ENCODE measurements around the gene KCND3.

The KCND3 gene

DNA sequence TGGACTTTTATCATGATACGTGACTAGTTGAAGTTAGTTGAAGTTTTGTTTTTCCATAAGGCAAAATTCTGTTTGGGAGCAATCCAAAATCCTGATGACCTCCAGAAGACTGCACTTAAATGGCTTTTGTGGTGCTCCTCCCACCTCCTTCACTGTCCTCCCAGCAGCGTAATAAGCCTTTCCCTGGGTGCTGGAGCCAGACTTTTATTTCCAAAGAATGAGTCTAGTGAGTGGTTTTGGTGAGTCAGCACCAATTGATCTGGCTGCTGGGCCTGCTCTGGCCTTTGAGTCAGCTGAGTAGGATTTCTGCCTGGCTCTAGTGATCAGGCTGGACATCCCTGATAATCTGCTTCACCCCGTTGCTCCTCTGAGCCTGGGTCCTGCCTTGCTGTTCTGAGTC is 21.7 kb upstream of the KCND3 start:
- H3K9me3 ChIP-seq (ENCODE audit: control insufficient read depth in 1 of 2, low read length in 2 of 2) = no peaks in the 10 kb centered on the region
- H3K36me3 ChIP-seq (ENCODE audit: control insufficient read depth in 1 of 2, insufficient read depth in 2 of 2, low read length in 2 of 2) = no peaks in the 10 kb centered on the region
- H3K4me3 ChIP-seq (ENCODE audit: low read depth in 1 of 2, low read length in 2 of 2) = no peak overlapping the region
- H3K9ac ChIP-seq (ENCODE audit: low read depth in 1 of 2, low read length in 2 of 2) = no peak overlapping the region
- H3K27ac ChIP-seq (ENCODE audit: low read depth, low read length) = no peak overlapping the region
- H3K27me3 ChIP-seq (ENCODE audit: control insufficient read depth in 1 of 2, insufficient read depth in 2 of 2, low read length in 2 of 2) = no peaks in the 10 kb centered on the region
- H3K4me1 ChIP-seq (ENCODE audit: control insufficient read depth in 1 of 2, insufficient read depth in 2 of 2, low read length in 2 of 2) = no peaks in the 10 kb centered on the region

DNA sequence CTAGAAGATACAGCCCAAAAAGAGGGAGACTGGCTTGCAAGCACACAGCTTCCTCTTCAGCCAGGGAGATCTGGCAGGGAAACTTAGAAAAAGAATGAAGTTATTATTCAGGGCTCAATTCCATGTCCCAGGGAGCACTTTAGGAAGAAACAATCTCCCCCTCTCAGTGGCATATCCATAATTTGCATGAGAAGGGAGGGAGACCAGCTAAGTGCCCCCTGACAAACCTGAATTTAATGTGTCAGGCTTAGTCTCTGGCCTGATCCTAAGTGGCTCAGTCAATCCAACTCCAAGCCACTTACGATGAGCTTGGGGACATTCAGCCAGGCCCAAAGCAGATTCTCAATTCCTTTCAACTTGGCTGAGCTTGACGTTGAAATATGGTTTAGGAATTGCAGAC is 17.7 kb upstream of the KCND3 start:
- Histone ChIP-seq H3K27ac (ENCODE audit: low read depth, low read length) (no peak overlapping the region), H3K36me3 (ENCODE audit: control insufficient read depth in 1 of 2, insufficient read depth in 2 of 2, low read length in 2 of 2) (no peaks in the 10 kb centered on the region), H3K9ac (ENCODE audit: low read depth in 1 of 2, low read length in 2 of 2) (no peak overlapping the region), H3K9me3 (ENCODE audit: control insufficient read depth in 1 of 2, low read length in 2 of 2) (no peaks in the 10 kb centered on the region), H3K4me1 (ENCODE audit: control insufficient read depth in 1 of 2, insufficient read depth in 2 of 2, low read length in 2 of 2) (no peaks in the 10 kb centered on the region), H3K27me3 (ENCODE audit: control insufficient read depth in 1 of 2, insufficient read depth in 2 of 2, low read length in 2 of 2) (peaks cover 0 to 5% of the 10 kb centered on the region in 2 donors), H3K4me3 (ENCODE audit: low read depth in 1 of 2, low read length in 2 of 2) (no peak overlapping the region)

DNA sequence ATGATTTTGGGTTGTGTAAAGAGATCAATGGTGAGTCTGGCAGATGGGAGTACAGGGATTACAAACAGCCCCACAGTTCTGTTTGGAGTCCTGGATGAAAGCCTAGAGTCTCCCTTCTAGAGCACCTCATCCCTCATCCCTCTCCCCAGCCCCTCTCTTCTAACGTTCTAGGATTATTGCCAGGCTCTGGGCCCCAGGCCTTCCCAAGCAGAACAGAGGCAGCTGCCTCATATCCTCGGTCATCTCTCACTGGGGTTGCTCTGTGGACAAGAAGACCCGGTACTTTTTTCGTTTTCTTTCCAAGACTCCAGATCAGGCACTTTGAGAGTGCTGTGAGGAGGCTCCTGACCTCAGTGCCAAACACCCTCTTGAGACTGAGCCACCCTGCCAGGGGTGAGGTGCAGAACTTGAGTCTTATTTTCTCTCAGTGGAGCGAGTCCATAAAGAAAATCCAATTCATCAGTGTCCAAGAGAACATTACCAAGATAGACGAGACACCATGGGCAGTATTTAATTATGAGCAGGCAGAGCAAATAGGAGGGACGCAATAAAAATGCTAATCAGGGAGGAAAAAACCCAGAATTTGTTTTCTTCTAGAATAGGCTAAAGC is 17.1 kb upstream of the KCND3 start:
- H3K4me1 ChIP-seq (ENCODE audit: control insufficient read depth in 1 of 2, insufficient read depth in 2 of 2, low read length in 2 of 2) = no peaks in the 10 kb centered on the region
- no peaks in the 10 kb centered on the region for H3K36me3 ChIP-seq (ENCODE audit: control insufficient read depth in 1 of 2, insufficient read depth in 2 of 2, low read length in 2 of 2)
- H3K4me3 ChIP-seq (ENCODE audit: low read depth in 1 of 2, low read length in 2 of 2) = no peak overlapping the region
- H3K9ac ChIP-seq (ENCODE audit: low read depth in 1 of 2, low read length in 2 of 2) = no peak overlapping the region
- H3K27ac ChIP-seq (ENCODE audit: low read depth, low read length) = no peak overlapping the region
- no peaks in the 10 kb centered on the region for H3K9me3 ChIP-seq (ENCODE audit: control insufficient read depth in 1 of 2, low read length in 2 of 2)
- peaks cover 0 to 6% of the 10 kb centered on the region in 2 donors for H3K27me3 ChIP-seq (ENCODE audit: control insufficient read depth in 1 of 2, insufficient read depth in 2 of 2, low read length in 2 of 2)

DNA sequence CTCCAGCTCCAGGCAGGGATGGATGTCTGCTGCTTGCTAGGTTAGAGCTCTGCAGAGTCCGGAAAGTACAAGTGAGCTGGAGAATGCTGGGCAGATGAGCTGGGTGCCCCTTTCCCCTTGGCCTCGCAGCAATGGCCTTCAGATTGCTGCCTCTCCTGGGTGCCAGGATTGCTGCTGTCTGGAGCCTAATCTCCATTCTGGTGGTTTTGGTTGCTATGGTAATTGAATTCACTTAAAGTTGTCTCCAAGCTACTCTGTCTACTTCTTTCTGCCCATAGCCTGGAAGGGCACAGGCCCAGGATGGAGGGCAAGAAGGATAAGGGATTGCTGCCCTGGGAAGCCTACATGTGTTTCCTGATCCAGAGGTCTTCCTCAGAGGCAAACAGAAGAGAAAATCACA is 14.6 kb upstream of the KCND3 start:
- Histone ChIP-seq H3K9me3 (ENCODE audit: control insufficient read depth in 1 of 2, low read length in 2 of 2) (no peaks in the 10 kb centered on the region), H3K27ac (ENCODE audit: low read depth, low read length) (no peak overlapping the region), H3K4me3 (ENCODE audit: low read depth in 1 of 2, low read length in 2 of 2) (no peak overlapping the region), H3K4me1 (ENCODE audit: control insufficient read depth in 1 of 2, insufficient read depth in 2 of 2, low read length in 2 of 2) (no peaks in the 10 kb centered on the region), H3K9ac (ENCODE audit: low read depth in 1 of 2, low read length in 2 of 2) (no peak overlapping the region), H3K27me3 (ENCODE audit: control insufficient read depth in 1 of 2, insufficient read depth in 2 of 2, low read length in 2 of 2) (peaks cover 3 to 15% of the 10 kb centered on the region in 2 donors), H3K36me3 (ENCODE audit: control insufficient read depth in 1 of 2, insufficient read depth in 2 of 2, low read length in 2 of 2) (no peaks in the 10 kb centered on the region)

DNA sequence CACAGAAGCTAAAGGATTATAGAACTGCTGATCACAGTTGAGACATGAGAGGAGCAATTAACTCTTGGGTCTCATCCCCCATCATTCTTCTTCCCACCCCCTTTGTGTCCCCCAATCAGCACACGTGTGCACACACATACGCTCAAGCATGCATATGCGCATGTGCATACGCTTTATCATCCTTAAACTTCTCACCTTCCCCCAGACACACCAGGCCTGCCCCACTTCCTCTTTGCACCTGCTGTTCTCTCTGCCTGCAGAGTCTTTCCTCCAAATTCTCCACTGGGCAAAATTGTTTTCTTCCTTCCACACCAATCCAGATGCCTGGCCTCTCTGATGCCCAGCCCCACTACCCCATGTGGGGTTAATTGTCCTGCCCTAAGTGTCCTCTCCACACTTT is 13.0 kb upstream of the KCND3 start:
- no peaks in the 10 kb centered on the region for H3K4me1 ChIP-seq (ENCODE audit: control insufficient read depth in 1 of 2, insufficient read depth in 2 of 2, low read length in 2 of 2)
- H3K27me3 ChIP-seq (ENCODE audit: control insufficient read depth in 1 of 2, insufficient read depth in 2 of 2, low read length in 2 of 2) = peaks cover 4 to 15% of the 10 kb centered on the region in 2 donors
- H3K27ac ChIP-seq (ENCODE audit: low read depth, low read length) = no peak overlapping the region
- H3K36me3 ChIP-seq (ENCODE audit: control insufficient read depth in 1 of 2, insufficient read depth in 2 of 2, low read length in 2 of 2) = no peaks in the 10 kb centered on the region
- H3K9me3 ChIP-seq (ENCODE audit: control insufficient read depth in 1 of 2, low read length in 2 of 2) = no peaks in the 10 kb centered on the region
- no peak overlapping the region for H3K4me3 ChIP-seq (ENCODE audit: low read depth in 1 of 2, low read length in 2 of 2)
- H3K9ac ChIP-seq (ENCODE audit: low read depth in 1 of 2, low read length in 2 of 2) = no peak overlapping the region

DNA sequence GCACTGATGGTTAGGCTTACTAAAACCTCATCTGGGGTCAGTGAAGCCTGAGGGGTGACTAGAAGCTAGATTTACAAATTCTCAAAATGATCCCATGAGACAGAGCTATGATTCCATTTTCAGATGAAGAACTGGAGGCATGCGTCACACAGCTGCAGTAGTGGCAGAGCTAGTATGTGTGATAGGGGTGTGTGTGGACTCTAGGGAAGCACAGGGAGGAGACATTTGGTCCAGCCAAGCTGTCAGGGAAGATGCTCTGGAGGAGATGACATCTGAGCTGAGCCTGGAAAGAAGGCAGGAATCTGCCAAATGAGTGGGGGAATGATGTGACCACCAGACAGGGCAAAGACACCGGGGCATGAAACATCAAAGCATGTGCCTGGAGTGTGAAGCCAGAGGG is 12.0 kb upstream of the KCND3 start:
- Histone ChIP-seq H3K9ac (ENCODE audit: low read depth in 1 of 2, low read length in 2 of 2) (no peak overlapping the region), H3K27ac (ENCODE audit: low read depth, low read length) (no peak overlapping the region), H3K9me3 (ENCODE audit: control insufficient read depth in 1 of 2, low read length in 2 of 2) (no peaks in the 10 kb centered on the region), H3K36me3 (ENCODE audit: control insufficient read depth in 1 of 2, insufficient read depth in 2 of 2, low read length in 2 of 2) (no peaks in the 10 kb centered on the region), H3K27me3 (ENCODE audit: control insufficient read depth in 1 of 2, insufficient read depth in 2 of 2, low read length in 2 of 2) (peaks cover 4 to 15% of the 10 kb centered on the region in 2 donors), H3K4me1 (ENCODE audit: control insufficient read depth in 1 of 2, insufficient read depth in 2 of 2, low read length in 2 of 2) (no peaks in the 10 kb centered on the region), H3K4me3 (ENCODE audit: low read depth in 1 of 2, low read length in 2 of 2) (no peak overlapping the region)

DNA sequence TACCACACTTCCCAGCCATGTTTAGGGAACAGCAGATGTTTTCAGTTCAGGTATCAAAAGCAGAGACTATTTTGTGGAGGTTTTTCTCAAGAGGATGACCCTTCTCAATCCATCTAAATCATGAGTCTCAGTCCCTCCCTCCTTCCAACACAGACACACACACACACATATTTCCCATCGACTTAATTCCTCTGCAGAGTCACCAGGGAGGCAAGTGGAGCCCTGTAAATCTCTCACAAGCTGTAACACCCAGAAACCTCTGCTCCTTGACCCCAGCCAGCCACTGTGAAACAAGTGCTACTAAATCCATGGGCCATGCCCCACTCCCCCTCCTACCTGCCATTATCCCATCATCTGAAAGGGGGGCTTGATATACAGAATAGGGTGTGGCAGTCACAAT is 10.6 kb upstream of the KCND3 start:
- H3K9ac ChIP-seq (ENCODE audit: low read depth in 1 of 2, low read length in 2 of 2) = no peak overlapping the region
- no peak overlapping the region for H3K27ac ChIP-seq (ENCODE audit: low read depth, low read length)
- no peaks in the 10 kb centered on the region for H3K9me3 ChIP-seq (ENCODE audit: control insufficient read depth in 1 of 2, low read length in 2 of 2)
- no peaks in the 10 kb centered on the region for H3K36me3 ChIP-seq (ENCODE audit: control insufficient read depth in 1 of 2, insufficient read depth in 2 of 2, low read length in 2 of 2)
- H3K27me3 ChIP-seq (ENCODE audit: control insufficient read depth in 1 of 2, insufficient read depth in 2 of 2, low read length in 2 of 2) = peaks cover 8 to 21% of the 10 kb centered on the region in 2 donors
- no peaks in the 10 kb centered on the region for H3K4me1 ChIP-seq (ENCODE audit: control insufficient read depth in 1 of 2, insufficient read depth in 2 of 2, low read length in 2 of 2)
- H3K4me3 ChIP-seq (ENCODE audit: low read depth in 1 of 2, low read length in 2 of 2) = no peak overlapping the region

DNA sequence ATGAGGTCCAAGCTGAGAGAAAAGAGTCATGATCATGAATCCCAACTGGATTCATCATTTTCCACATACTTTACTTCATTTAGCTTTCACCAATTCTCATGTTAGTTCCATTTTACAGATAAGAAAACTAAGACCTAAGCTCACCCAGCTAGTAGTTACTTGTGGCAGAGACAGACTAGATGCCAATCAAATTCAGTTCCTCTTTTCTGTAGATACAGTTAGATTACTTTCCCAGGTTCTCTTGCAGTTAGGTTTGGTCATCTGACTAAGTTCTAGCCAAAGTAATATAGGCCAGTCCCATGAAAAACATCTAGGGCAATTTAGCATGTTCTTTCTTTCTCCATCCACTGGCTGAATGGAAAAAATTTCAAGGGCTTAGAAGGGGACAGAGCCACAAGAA is 8.9 kb upstream of the KCND3 start:
- H3K4me3 ChIP-seq (ENCODE audit: low read depth in 1 of 2, low read length in 2 of 2) = no peak overlapping the region
- H3K9ac ChIP-seq (ENCODE audit: low read depth in 1 of 2, low read length in 2 of 2) = no peak overlapping the region
- no peak overlapping the region for H3K27ac ChIP-seq (ENCODE audit: low read depth, low read length)
- peaks cover 11 to 18% of the 10 kb centered on the region in 2 donors for H3K27me3 ChIP-seq (ENCODE audit: control insufficient read depth in 1 of 2, insufficient read depth in 2 of 2, low read length in 2 of 2)
- H3K4me1 ChIP-seq (ENCODE audit: control insufficient read depth in 1 of 2, insufficient read depth in 2 of 2, low read length in 2 of 2) = no peaks in the 10 kb centered on the region
- H3K9me3 ChIP-seq (ENCODE audit: control insufficient read depth in 1 of 2, low read length in 2 of 2) = no peaks in the 10 kb centered on the region
- no peaks in the 10 kb centered on the region for H3K36me3 ChIP-seq (ENCODE audit: control insufficient read depth in 1 of 2, insufficient read depth in 2 of 2, low read length in 2 of 2)

DNA sequence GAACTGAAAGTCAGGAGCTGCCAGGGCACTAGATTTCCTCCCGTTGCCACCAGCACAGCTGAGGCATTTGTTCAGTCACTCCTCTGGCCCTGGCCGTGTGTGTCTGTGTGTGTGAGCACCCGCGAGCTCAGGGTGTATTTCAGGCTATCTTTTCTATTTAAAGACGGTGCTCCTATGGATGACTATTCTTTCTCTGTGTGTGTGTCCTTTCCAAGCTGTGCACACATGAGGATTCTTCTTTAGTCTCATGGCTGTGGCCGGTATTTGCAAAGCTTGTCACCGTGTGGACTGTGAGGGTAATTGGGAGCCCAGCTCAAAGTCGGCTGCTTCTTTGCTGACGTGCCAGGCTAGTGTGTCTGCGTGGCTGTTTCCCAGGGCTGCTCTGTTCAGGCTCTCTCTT is 3.0 kb upstream of the KCND3 start:
- Histone ChIP-seq H3K36me3 (ENCODE audit: control insufficient read depth in 1 of 2, insufficient read depth in 2 of 2, low read length in 2 of 2) (no peaks in the 10 kb centered on the region), H3K4me1 (ENCODE audit: control insufficient read depth in 1 of 2, insufficient read depth in 2 of 2, low read length in 2 of 2) (peaks cover 14 to 23% of the 10 kb centered on the region in 2 donors), H3K27me3 (ENCODE audit: control insufficient read depth in 1 of 2, insufficient read depth in 2 of 2, low read length in 2 of 2) (peaks cover 24 to 27% of the 10 kb centered on the region in 2 donors), H3K9me3 (ENCODE audit: control insufficient read depth in 1 of 2, low read length in 2 of 2) (no peaks in the 10 kb centered on the region), H3K27ac (ENCODE audit: low read depth, low read length) (no peak overlapping the region), H3K9ac (ENCODE audit: low read depth in 1 of 2, low read length in 2 of 2) (no peak overlapping the region), H3K4me3 (ENCODE audit: low read depth in 1 of 2, low read length in 2 of 2) (no peak overlapping the region)

DNA sequence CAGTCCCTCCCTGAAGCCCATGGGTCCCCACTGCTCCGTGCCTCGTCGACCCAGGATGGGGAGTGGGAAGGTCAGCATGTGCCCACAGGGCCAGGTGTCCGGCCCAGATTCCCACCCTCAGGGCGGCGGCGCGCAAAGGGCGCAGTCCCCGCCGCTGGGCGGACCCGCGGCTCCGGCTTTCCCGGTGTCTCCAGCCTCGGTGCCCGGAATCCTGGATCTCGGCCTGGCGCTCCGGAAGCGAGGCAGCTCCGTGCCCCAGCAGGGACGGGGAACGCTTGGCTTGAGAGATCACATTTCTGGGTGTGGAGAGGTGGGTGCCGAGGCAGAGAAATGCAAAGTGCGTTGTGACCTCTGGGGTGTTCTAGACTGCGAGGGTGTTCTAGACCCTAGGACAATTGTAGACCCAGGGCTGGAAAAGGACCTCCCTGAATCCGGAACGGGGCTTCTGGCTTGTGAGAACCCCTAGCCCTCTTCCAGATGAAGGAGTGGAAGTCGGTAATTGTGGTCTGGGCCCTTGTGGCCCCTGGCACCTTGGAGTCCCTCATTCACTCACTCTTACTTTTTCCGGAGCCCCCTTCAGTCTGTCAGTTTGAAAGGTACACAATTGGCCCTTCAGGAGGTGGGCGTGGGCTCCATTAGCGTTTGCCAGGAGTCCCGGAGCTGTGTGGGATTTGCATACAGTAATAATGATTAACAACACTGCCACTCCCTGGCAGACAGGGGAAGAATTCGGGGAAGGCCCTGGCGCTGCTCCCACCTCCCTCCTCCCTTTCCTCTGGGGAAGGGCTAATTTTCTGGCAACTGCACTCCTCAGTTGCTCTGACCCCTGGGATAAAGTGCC is 1.6 kb upstream of the KCND3 start:
- Histone ChIP-seq H3K27ac (ENCODE audit: low read depth, low read length) (no peak overlapping the region), H3K27me3 (ENCODE audit: control insufficient read depth in 1 of 2, insufficient read depth in 2 of 2, low read length in 2 of 2) (peaks cover 30% of the 10 kb centered on the region in 2 donors)

More for the DNA sequence above, 1.6 kb upstream of the KCND3 start:
- Histone ChIP-seq H3K9ac (ENCODE audit: low read depth in 1 of 2, low read length in 2 of 2) (peak overlapping the region in 1 of 2 donors; percentile 64), H3K4me3 (ENCODE audit: low read depth in 1 of 2, low read length in 2 of 2) (peak overlapping the region; percentile 68 to 71), H3K9me3 (ENCODE audit: control insufficient read depth in 1 of 2, low read length in 2 of 2) (no peaks in the 10 kb centered on the region), H3K4me1 (ENCODE audit: control insufficient read depth in 1 of 2, insufficient read depth in 2 of 2, low read length in 2 of 2) (peaks cover 14 to 23% of the 10 kb centered on the region in 2 donors), H3K36me3 (ENCODE audit: control insufficient read depth in 1 of 2, insufficient read depth in 2 of 2, low read length in 2 of 2) (no peaks in the 10 kb centered on the region)

Data from duodenal mucosa (tissue), 2 donors.